ENCODE measurements around the gene BRIP1. TPM values are rescaled to one million over a fixed set of nuclear protein-coding genes. Genes with fewer than 3 reads are reported as not detected.
"Not testable (repeated sequence)": the region's sequence is repeated elsewhere in the genome, so short reads cannot be mapped to it uniquely, and the experiment has no call there.

BRIP1 gene
- total RNA-seq, 4 donors from 2014 or later: 1.0 to 13.0 TPM; not detected in 2

DNA sequence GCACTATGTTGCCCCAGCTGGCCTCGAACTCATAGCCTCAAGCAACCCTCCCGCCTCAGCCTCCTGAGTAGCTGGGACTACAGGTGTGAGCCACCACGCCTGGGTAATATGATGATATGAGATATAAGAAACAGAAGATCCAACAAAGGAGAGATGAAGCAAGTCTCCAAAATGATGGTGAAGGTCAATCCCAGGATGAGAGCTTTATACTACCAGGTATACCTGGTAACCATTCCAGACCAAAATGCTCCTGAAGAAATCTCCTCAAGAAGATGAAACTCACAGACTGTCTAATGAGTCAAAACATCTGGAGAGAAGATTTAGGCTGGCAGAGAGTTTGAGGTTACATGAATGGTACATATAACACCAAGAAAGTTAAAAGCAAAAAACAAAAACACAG lies 39.9 kb upstream of the BRIP1 start:
- Histone ChIP-seq H3K27me3 (no peaks in the 10 kb centered on the region), H3K4me3 (no peak overlapping the region), H3K9me3 (no peaks in the 10 kb centered on the region), H3K36me3 (no peaks in the 10 kb centered on the region), H3K27ac (no peak overlapping the region), H3K4me1 (no peaks in the 10 kb centered on the region)
- intact Hi-C loops (cut with DNase I; ENCODE audit: low total_unique reads): no loop called here
- no peak for DNase-seq
- TF ChIP-seq, protein P1, sequence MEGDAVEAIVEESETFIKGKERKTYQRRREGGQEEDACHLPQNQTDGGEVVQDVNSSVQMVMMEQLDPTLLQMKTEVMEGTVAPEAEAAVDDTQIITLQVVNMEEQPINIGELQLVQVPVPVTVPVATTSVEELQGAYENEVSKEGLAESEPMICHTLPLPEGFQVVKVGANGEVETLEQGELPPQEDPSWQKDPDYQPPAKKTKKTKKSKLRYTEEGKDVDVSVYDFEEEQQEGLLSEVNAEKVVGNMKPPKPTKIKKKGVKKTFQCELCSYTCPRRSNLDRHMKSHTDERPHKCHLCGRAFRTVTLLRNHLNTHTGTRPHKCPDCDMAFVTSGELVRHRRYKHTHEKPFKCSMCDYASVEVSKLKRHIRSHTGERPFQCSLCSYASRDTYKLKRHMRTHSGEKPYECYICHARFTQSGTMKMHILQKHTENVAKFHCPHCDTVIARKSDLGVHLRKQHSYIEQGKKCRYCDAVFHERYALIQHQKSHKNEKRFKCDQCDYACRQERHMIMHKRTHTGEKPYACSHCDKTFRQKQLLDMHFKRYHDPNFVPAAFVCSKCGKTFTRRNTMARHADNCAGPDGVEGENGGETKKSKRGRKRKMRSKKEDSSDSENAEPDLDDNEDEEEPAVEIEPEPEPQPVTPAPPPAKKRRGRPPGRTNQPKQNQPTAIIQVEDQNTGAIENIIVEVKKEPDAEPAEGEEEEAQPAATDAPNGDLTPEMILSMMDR (IDR thresholded peaks at IDR 0.05): no peak
- no peak for TF ChIP-seq POLR2A (IDR thresholded peaks at IDR 0.05)

DNA sequence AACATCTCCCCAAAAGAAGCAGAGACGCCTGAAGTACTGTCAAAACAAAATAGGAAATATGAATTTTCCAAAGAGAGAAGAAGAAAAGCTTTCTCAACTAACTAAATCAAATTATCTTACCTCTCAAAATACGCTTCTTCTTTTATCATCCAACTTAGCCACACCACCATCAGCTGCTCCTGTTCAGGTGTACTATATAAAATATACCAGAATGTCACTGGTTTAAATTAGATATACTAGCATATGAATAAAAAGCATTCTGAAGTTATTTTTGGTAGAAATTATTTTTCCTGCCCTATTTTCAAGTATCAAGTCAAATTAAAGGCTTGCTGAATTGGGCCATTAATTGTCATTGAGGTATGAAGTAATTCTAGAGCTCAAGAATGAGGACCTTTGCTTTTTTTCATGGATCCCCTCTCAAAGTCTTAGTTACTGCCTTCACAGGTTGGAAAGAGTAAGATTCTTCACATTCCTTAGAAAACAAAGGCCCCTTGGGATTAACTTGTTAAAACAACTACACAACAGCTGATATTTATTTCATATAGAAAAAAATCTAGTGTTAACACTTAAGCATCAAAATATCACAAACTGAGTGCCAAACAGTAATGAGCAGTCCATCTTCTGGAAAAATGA lies 34.3 kb upstream of the BRIP1 start:
- Histone ChIP-seq H3K27ac (no peak overlapping the region), H3K36me3 (no peaks in the 10 kb centered on the region), H3K4me1 (no peaks in the 10 kb centered on the region), H3K27me3 (no peaks in the 10 kb centered on the region), H3K4me3 (no peak overlapping the region), H3K9me3 (no peaks in the 10 kb centered on the region)
- no peak for DNase-seq
- intact Hi-C loops (cut with DNase I; ENCODE audit: low total_unique reads): no loop called here
- no peak for TF ChIP-seq POLR2A (IDR thresholded peaks at IDR 0.05)
- TF ChIP-seq, protein P1 (IDR thresholded peaks at IDR 0.05): no peak

DNA sequence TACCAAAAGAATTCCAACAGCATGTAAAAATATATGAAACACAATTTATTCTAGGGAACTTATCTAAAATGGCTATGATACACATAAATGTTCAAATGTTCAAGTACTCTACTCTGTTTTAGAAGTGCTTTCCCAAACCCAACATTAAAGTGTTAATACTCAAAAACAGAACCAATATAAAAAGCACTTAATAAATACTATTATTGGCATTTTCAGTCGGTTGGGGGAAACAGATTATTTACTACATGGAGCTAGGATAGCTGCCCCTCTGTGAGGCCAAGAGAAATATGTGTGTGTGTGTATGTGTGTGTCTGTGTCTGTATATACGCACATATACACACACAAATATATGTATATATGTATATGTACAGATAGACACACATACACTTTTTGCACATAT lies 32.1 kb upstream of the BRIP1 start:
- H3K36me3 ChIP-seq: no peaks in the 10 kb centered on the region
- intact Hi-C loops (cut with DNase I; ENCODE audit: low total_unique reads): no loop called here

DNA sequence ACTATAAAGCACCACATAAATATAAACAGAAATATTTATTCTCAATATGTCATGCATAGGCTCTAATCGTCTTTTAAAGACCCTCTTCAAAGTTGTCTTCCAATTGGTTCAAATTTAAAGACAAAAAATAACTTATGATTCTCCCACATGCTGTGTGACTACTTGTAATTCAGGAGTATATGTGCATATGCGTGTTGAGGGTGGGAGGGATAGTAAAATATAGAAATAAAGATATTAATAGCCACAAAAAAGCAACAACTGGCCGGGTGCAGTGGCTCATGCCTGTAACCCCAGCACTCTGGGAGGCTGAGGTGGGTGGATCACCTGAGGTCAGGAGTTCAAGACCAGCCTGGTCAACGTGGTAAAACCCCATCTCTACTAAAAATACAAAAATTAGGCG lies 31.0 kb upstream of the BRIP1 start:
- H3K4me1 ChIP-seq; H3K27ac ChIP-seq; H3K9me3 ChIP-seq; H3K4me3 ChIP-seq; H3K36me3 ChIP-seq; intact Hi-C loops (cut with DNase I; ENCODE audit: low total_unique reads); DNase-seq; H3K27me3 ChIP-seq: not testable (repeated sequence)

More for the DNA sequence above, 32.1 kb upstream of the BRIP1 start:
- TF ChIP-seq POLR2A (IDR thresholded peaks at IDR 0.05): no peak
- TF ChIP-seq, protein P1 (IDR thresholded peaks at IDR 0.05): no peak
- H3K27ac ChIP-seq: no peak overlapping the region
- no peak overlapping the region for H3K4me3 ChIP-seq
- H3K4me1 ChIP-seq: no peaks in the 10 kb centered on the region
- no peaks in the 10 kb centered on the region for H3K27me3 ChIP-seq
- DNase-seq: no peak
- H3K9me3 ChIP-seq: no peaks in the 10 kb centered on the region

DNA sequence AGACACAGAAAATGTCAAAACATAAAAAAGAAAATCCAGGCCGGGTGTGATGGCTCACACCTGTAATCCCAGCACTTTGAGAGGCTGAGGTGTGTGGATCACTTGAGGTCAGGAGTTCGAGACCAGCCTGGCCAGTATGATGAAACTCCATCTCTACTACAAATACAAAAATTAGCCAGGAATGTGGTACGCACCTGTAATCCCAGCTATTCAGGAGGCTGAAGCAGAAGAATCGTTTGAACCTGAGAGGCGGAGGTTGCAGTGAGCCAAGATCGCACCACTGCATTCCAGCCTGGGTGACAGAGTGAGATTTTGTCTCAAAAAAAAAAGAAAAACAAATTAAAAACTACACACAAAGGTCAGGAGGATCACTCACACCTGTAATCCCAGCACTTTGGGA lies 24.4 kb upstream of the BRIP1 start:
- intact Hi-C loops (cut with DNase I; ENCODE audit: low total_unique reads); H3K27me3 ChIP-seq; DNase-seq; H3K4me1 ChIP-seq; H3K9me3 ChIP-seq; H3K4me3 ChIP-seq; H3K27ac ChIP-seq; H3K36me3 ChIP-seq: not testable (repeated sequence)

DNA sequence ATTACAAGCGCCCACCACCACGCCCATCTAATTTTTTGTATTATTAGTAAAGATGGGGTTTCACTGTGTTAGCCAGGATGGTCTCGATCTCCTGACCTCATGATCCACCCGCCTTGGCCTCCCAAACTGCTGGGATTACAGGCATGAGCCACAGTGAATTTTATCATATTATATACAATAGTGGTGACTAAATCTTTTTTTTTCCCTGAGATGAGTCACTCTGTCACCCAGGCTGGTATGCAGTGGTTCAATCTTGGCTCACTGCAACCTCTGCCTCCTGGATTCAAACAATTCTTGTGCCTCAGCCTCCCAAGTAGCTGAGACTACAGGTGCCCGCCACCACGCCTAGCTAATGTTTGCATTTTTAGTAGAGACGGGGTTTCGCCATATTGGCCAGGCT lies 22.5 kb upstream of the BRIP1 start:
- H3K4me3 ChIP-seq; DNase-seq; H3K27me3 ChIP-seq; intact Hi-C loops (cut with DNase I; ENCODE audit: low total_unique reads); H3K4me1 ChIP-seq; H3K27ac ChIP-seq; H3K9me3 ChIP-seq; H3K36me3 ChIP-seq: not testable (repeated sequence)

DNA sequence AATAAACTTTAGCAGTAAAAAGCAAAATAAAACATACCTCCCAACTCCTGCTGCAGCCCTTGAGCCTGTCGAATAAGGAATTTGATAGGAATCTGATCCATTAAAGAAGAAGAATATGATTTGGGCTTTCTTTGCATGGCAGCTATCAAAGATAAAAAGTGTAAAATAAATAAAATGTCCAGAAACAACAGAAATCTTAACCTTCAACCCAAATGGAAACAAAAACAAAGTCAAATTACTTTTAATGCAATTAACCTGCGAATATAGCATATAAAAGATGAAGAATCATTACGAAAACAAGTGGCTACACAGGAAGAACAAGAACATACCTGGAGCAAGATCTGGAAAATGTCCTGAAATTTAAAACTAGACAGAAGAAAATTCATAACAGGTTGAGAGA lies 21.5 kb upstream of the BRIP1 start:
- Histone ChIP-seq H3K36me3 (no peaks in the 10 kb centered on the region), H3K9me3 (no peaks in the 10 kb centered on the region), H3K4me1 (no peaks in the 10 kb centered on the region), H3K27me3 (no peaks in the 10 kb centered on the region), H3K4me3 (no peak overlapping the region), H3K27ac (no peak overlapping the region)
- intact Hi-C loops (cut with DNase I; ENCODE audit: low total_unique reads): no loop called here
- TF ChIP-seq, protein P1 (IDR thresholded peaks at IDR 0.05): no peak
- TF ChIP-seq POLR2A (IDR thresholded peaks at IDR 0.05): no peak
- DNase-seq: no peak

Measured in uterus (tissue), 4 donors.